ENCODE data around the gene CSF2. TPM values are rescaled to one million over a fixed set of nuclear protein-coding genes. Genes with fewer than 3 reads are reported as not detected.
A peak's percentile ranks its signal among the peaks of the same experiment; 100 is the strongest.

CSF2 gene
- total RNA-seq, 2 experiments from 2014 or later: not detected

DNA sequence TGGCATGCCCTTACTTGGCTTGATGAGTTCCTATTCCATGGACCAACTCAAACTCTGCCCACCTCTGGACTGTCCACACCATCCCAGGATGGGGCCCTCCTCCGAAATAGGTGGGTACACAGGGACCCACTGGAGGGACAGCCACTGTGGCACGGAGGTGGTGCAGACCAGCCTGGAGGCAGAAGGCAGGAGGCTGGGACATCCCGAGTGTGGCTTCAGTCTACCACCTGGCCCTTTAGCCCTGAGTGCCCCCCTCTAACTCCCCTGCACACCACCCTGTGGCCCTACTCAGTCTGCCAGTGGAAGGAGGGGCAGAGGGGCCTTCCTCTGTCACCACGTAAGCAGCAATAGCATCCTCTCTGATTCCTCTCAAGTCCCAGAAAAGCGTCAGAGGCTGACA lies 9.4 kb upstream of the CSF2 start:
- intact Hi-C loops (cut with micrococcal nuclease; ENCODE audit: unreplicated experiment): loop anchor here (1.0 to 10.0 kb wide), 6 partner anchors 39 to 321 kb away; no protein-coding TSS in a partner anchor
- POLR2A ChIA-PET: no interaction called here
- Histone ChIP-seq H3K27ac (ENCODE audit: low read depth, low read length, poor library complexity, severe bottlenecking) (no peak overlapping the region), H3K4me3 (ENCODE audit: low read depth, low read length, poor library complexity, severe bottlenecking) (no peak overlapping the region), H3K9me3 (ENCODE audit: low read length) (no peaks in the 10 kb centered on the region), H4K20me1 (ENCODE audit: insufficient read depth, low read length) (no peaks in the 10 kb centered on the region), H3K4me1 (ENCODE audit: insufficient read depth, low read length, poor library complexity, severe bottlenecking) (no peaks in the 10 kb centered on the region), H3K9me2 (ENCODE audit: insufficient read depth, low read length) (no peaks in the 10 kb centered on the region), H3K79me2 (ENCODE audit: insufficient read depth, low read depth, low read length) (no peaks in the 10 kb centered on the region), H3K4me2 (ENCODE audit: low read length) (no peak overlapping the region), H3K36me3 (ENCODE audit: insufficient read depth, low read length) (no peaks in the 10 kb centered on the region), H2AFZ (ENCODE audit: low read length) (no peak overlapping the region)
- DNase-seq (ENCODE audit: low spot score): no peak
- TF ChIP-seq CTCF (conservative IDR thresholded peaks at IDR 0.05; ENCODE audit: low read length) (no peak), EZH2phosphoT487 (IDR thresholded peaks at IDR 0.05; ENCODE audit: borderline replicate concordance, low read depth, low read length) (no peak)
- CTCF ChIA-PET (ENCODE audit: unreplicated experiment): no interaction called here
- BruUV-seq (replicated peaks): no TSS peak

DNA sequence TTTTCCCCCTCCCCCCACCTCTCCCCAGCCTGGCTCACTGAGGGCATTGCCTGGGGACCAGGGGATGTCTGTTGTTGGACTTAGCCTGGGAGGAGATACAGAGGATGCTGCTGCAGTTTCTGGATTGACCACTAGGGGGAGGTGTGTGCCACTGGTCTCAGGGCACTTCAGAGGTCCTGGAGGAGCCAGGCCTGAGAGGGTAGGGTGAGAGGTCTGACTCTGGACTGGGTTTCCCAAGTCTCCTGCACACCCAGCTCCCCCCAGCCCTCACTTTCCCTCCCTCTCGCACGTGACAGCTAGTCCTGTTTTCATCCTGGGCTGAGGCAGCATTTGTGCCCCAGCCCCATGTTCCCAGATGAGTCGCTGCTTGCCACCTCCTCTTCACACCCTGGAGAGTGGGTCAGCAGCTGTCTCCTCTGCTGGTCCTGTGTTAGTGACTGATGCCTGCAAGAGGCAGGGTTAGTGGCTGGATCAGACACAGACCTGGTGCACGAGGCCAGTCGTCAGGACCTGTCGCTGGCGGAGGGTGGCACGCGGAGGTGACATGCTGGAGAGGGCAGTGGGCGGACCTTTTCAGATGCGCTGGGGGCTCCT lies 8.8 kb upstream of the CSF2 start:
- Histone ChIP-seq H4K20me1 (ENCODE audit: insufficient read depth, low read length) (no peaks in the 10 kb centered on the region), H3K4me3 (ENCODE audit: low read depth, low read length, poor library complexity, severe bottlenecking) (no peak overlapping the region), H3K79me2 (ENCODE audit: insufficient read depth, low read depth, low read length) (no peaks in the 10 kb centered on the region), H3K27ac (ENCODE audit: low read depth, low read length, poor library complexity, severe bottlenecking) (no peak overlapping the region), H3K9me3 (ENCODE audit: low read length) (no peaks in the 10 kb centered on the region), H3K4me2 (ENCODE audit: low read length) (no peak overlapping the region), H2AFZ (ENCODE audit: low read length) (no peak overlapping the region), H3K36me3 (ENCODE audit: insufficient read depth, low read length) (no peaks in the 10 kb centered on the region), H3K4me1 (ENCODE audit: insufficient read depth, low read length, poor library complexity, severe bottlenecking) (no peaks in the 10 kb centered on the region), H3K9me2 (ENCODE audit: insufficient read depth, low read length) (no peaks in the 10 kb centered on the region)
- no TSS peak for BruUV-seq (replicated peaks)
- ChIA-PET CTCF (ENCODE audit: unreplicated experiment) (no interaction called here), POLR2A (no interaction called here)
- peak; percentile 80 for DNase-seq (ENCODE audit: low spot score)
- intact Hi-C loops (cut with micrococcal nuclease; ENCODE audit: unreplicated experiment): loop anchor here (1.0 to 10.0 kb wide), 7 partner anchors 38 to 320 kb away; no protein-coding TSS in a partner anchor
- TF ChIP-seq CTCF (conservative IDR thresholded peaks at IDR 0.05; ENCODE audit: low read length) (peak; percentile 87), EZH2phosphoT487 (IDR thresholded peaks at IDR 0.05; ENCODE audit: borderline replicate concordance, low read depth, low read length) (no peak)

GRCh38 chr5:132065351-132065937 lies 8.1 kb upstream of the CSF2 start:
- TF ChIP-seq CTCF (conservative IDR thresholded peaks at IDR 0.05; ENCODE audit: low read length) (peak; percentile 84), EZH2phosphoT487 (IDR thresholded peaks at IDR 0.05; ENCODE audit: borderline replicate concordance, low read depth, low read length) (no peak)
- DNase-seq (ENCODE audit: low spot score): peak; percentile 71
- Histone ChIP-seq H3K9me2 (ENCODE audit: insufficient read depth, low read length) (no peaks in the 10 kb centered on the region), H4K20me1 (ENCODE audit: insufficient read depth, low read length) (no peaks in the 10 kb centered on the region), H3K4me1 (ENCODE audit: insufficient read depth, low read length, poor library complexity, severe bottlenecking) (no peaks in the 10 kb centered on the region), H3K27ac (ENCODE audit: low read depth, low read length, poor library complexity, severe bottlenecking) (no peak overlapping the region), H3K4me3 (ENCODE audit: low read depth, low read length, poor library complexity, severe bottlenecking) (no peak overlapping the region), H2AFZ (ENCODE audit: low read length) (no peak overlapping the region), H3K4me2 (ENCODE audit: low read length) (no peak overlapping the region), H3K79me2 (ENCODE audit: insufficient read depth, low read depth, low read length) (no peaks in the 10 kb centered on the region), H3K36me3 (ENCODE audit: insufficient read depth, low read length) (no peaks in the 10 kb centered on the region), H3K9me3 (ENCODE audit: low read length) (no peaks in the 10 kb centered on the region)
- POLR2A ChIA-PET: no interaction called here
- CTCF ChIA-PET (ENCODE audit: unreplicated experiment): no interaction called here
- BruUV-seq (replicated peaks): no TSS peak
- intact Hi-C loops (cut with micrococcal nuclease; ENCODE audit: unreplicated experiment): loop anchor here (1.0 to 10.0 kb wide), 5 partner anchors 37 to 289 kb away; no protein-coding TSS in a partner anchor

Data from OCI-LY7 (cell line).